Measurements from ENCODE around the gene LPCAT3. TPM values are rescaled to one million over a fixed set of nuclear protein-coding genes. Genes with fewer than 3 reads are reported as not detected.
A peak's percentile ranks its signal among the peaks of the same experiment; 100 is the strongest.

The LPCAT3 gene
- total and polyA plus RNA-seq, 2 of the 13 experiments (the other 11 are each of a cell fraction or from before 2014, with no cell fraction given) = 44.5 to 64.3 TPM

DNA sequence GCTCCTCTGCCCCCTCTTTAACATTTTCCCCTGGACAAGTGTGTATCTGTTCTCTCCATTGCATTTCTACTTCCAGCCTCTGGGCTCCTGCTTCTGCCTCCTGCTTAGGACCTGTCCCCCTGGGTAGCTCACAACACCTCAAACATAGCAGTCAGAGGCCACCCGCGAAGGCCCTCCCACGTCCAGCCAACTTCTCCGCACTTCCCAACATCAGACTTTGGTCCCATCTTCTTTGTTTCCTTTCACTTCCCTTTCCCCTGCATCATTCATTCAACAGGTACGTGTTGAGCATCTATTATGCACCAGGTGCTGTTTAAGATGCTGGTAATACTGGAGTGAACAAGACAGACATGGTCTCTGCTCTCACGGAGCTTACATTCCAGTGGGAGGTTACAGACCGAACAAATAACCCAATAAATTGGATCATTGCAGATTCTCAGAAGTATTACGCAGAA is 71.3 kb downstream of the LPCAT3 start (continued):
- TF ChIP-seq, protein P1, sequence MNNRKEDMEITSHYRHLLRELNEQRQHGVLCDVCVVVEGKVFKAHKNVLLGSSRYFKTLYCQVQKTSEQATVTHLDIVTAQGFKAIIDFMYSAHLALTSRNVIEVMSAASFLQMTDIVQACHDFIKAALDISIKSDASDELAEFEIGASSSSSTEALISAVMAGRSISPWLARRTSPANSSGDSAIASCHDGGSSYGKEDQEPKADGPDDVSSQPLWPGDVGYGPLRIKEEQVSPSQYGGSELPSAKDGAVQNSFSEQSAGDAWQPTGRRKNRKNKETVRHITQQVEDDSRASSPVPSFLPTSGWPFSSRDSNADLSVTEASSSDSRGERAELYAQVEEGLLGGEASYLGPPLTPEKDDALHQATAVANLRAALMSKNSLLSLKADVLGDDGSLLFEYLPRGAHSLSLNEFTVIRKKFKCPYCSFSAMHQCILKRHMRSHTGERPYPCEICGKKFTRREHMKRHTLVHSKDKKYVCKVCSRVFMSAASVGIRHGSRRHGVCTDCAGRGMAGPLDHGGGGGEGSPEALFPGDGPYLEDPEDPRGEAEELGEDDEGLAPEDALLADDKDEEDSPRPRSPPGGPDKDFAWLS (CRISPR knock-in tag; IDR thresholded peaks at IDR 0.05; ENCODE audit: borderline replicate concordance) = no peak
- no peak for TF ChIP-seq TOPORS (CRISPR knock-in tag; IDR thresholded peaks at IDR 0.05)

DNA sequence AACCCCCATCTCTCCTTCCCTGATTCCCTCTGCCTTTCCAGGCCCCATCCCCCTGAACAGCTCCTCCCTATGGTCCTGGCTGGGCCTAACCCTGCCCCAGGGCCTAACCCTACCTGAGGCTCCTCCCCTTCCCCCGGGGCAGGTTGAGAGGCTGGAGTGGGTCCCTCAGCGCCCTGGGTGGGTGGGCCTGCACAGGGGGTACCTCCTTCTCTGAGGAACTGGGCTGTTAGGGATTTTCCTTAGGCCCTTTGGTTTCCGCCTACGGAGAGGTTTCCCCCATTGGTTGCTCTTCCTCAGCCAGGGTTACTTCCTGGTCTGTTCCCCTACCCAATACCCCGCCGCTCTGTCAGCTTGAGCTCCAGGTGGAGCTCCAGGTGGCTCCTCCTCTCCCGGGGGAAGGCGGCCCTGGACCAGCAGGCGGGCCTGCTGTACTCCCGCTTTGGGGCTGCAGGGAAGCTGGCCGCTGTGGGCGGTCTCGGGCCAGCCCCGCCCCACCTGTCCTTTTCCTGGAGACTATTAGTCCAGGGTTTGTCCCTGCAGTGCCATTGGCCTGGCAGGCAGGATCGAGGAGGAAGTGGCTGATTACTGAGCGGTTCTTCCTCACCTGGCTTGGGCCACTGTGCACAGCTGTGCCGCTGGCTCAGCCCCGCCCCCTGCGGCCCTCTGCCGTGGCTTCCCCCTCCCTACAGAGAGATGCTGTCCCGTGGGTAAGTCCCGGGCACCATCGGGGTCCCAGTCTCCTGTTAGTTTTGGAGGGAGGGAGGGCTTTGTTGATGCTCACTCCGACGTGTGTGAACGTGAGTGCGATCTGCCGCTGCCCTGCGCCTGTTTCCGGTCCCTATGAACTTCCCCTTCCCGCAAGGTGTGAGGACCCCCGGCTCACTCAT is 72.0 kb downstream of the LPCAT3 start:
- Histone ChIP-seq H3K9ac (ENCODE audit: insufficient read depth, low read depth, low read length) (peak overlapping the region; percentile 69), H3K4me2 (ENCODE audit: low read depth, low read length) (peak overlapping the region; percentile 92), H3K4me1 (ENCODE audit: insufficient read depth, low read length) (peaks cover 38% of the 10 kb centered on the region), H2AFZ (ENCODE audit: low read length) (peak overlapping the region; percentile 70), H3K79me2 (ENCODE audit: insufficient read depth, low read length) (no peaks in the 10 kb centered on the region), H3K36me3 (replicated peaks in 1 of 2; ENCODE audit: control insufficient read depth in 1 of 2, insufficient read depth in 2 of 2, low read length in 2 of 2) (no peaks in the 10 kb centered on the region), H3K27me3 (ENCODE audit: control insufficient read depth in 1 of 2, insufficient read depth in 2 of 2, low read length in 2 of 2) (no peaks in the 10 kb centered on the region), H3K27ac (ENCODE audit: extremely low read length, insufficient read depth, low read length) (peak overlapping the region; percentile 73), H3K4me3 (replicated peaks in 1 of 3; ENCODE audit: insufficient read depth in 1 of 3, low read depth in 2 of 3, low read length in 3 of 3) (peak overlapping the region; percentile 52 to 89 (median 71)), H4K20me1 (ENCODE audit: insufficient read depth, low read length) (no peaks in the 10 kb centered on the region), H3K9me3 (ENCODE audit: low read length) (no peaks in the 10 kb centered on the region)
- ATAC-seq (peak; percentile 82), FAIRE-seq (peak; percentile 98), DNase-seq (ENCODE audit: low spot score) (peak; percentile 96)
- no TSS peak for BruUV-seq (replicated peaks)
- CTCF ChIA-PET (ENCODE audit: low intra/inter-chr PET ratio, low total read pairs) = interaction anchor here (1.1 to 2.1 kb wide), 3 partner anchors 16 to 77 kb away, joined by 3 to 6 read pairs (median 5); no protein-coding TSS in a partner anchor
- intact Hi-C loops (cut with micrococcal nuclease; ENCODE audit: unreplicated experiment) = loop anchor here (1.0 kb wide), 1 partner anchor 16 kb away; no protein-coding TSS in a partner anchor
- POLR2A ChIA-PET = interaction anchor here (0.5 to 5.2 kb wide), 33 partner anchors 8 to 961 kb away, joined by 3 to 180 read pairs (median 5); partner anchors contain the start of genes C1RL, C1S, CDCA3 and CLSTN3
- under 1% methylated on average over 12 of the region's 32 CpGs for WGBS (ENCODE audit: low lambda C conversion rate)
- in situ Hi-C loops (cut with HindIII; ENCODE audit: extremely low pct_ligation_motif_present, low pct_unique_long_range_greater_than_20kb) = loop anchor here (10.0 kb wide), 1 partner anchor 169 kb away; no protein-coding TSS in a partner anchor
- TF ChIP-seq MAZ (IDR thresholded peaks at IDR 0.05; ENCODE audit: borderline replicate concordance, low read depth, low read length) = peak; percentile 54; the same call in 1 of the 2 replicates
- TF ChIP-seq MAZ (CRISPR knock-in tag; IDR thresholded peaks at IDR 0.05; ENCODE audit: low read depth) = 0 out of 2 replicates have a peak, but pooled peaks have one; percentile 37
- TF ChIP-seq, protein P2, sequence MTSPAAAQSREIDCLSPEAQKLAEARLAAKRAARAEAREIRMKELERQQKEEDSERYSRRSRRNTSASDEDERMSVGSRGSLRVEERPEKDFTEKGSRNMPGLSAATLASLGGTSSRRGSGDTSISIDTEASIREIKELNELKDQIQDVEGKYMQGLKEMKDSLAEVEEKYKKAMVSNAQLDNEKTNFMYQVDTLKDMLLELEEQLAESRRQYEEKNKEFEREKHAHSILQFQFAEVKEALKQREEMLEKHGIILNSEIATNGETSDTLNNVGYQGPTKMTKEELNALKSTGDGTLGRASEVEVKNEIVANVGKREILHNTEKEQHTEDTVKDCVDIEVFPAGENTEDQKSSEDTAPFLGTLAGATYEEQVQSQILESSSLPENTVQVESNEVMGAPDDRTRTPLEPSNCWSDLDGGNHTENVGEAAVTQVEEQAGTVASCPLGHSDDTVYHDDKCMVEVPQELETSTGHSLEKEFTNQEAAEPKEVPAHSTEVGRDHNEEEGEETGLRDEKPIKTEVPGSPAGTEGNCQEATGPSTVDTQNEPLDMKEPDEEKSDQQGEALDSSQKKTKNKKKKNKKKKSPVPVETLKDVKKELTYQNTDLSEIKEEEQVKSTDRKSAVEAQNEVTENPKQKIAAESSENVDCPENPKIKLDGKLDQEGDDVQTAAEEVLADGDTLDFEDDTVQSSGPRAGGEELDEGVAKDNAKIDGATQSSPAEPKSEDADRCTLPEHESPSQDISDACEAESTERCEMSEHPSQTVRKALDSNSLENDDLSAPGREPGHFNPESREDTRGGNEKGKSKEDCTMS (CRISPR knock-in tag; conservative IDR thresholded peaks at IDR 0.05) = no peak
- TF ChIP-seq, protein P3, sequence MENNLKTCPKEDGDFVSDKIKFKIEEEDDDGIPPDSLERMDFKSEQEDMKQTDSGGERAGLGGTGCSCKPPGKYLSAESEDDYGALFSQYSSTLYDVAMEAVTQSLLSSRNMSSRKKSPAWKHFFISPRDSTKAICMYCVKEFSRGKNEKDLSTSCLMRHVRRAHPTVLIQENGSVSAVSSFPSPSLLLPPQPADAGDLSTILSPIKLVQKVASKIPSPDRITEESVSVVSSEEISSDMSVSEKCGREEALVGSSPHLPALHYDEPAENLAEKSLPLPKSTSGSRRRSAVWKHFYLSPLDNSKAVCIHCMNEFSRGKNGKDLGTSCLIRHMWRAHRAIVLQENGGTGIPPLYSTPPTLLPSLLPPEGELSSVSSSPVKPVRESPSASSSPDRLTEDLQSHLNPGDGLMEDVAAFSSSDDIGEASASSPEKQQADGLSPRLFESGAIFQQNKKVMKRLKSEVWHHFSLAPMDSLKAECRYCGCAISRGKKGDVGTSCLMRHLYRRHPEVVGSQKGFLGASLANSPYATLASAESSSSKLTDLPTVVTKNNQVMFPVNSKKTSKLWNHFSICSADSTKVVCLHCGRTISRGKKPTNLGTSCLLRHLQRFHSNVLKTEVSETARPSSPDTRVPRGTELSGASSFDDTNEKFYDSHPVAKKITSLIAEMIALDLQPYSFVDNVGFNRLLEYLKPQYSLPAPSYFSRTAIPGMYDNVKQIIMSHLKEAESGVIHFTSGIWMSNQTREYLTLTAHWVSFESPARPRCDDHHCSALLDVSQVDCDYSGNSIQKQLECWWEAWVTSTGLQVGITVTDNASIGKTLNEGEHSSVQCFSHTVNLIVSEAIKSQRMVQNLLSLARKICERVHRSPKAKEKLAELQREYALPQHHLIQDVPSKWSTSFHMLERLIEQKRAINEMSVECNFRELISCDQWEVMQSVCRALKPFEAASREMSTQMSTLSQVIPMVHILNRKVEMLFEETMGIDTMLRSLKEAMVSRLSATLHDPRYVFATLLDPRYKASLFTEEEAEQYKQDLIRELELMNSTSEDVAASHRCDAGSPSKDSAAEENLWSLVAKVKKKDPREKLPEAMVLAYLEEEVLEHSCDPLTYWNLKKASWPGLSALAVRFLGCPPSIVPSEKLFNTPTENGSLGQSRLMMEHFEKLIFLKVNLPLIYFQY (CRISPR knock-in tag; IDR thresholded peaks at IDR 0.05; ENCODE audit: borderline replicate concordance) = 0 out of 2 replicates have a peak, but pooled peaks have one; percentile 71
- TF ChIP-seq, protein P4, sequence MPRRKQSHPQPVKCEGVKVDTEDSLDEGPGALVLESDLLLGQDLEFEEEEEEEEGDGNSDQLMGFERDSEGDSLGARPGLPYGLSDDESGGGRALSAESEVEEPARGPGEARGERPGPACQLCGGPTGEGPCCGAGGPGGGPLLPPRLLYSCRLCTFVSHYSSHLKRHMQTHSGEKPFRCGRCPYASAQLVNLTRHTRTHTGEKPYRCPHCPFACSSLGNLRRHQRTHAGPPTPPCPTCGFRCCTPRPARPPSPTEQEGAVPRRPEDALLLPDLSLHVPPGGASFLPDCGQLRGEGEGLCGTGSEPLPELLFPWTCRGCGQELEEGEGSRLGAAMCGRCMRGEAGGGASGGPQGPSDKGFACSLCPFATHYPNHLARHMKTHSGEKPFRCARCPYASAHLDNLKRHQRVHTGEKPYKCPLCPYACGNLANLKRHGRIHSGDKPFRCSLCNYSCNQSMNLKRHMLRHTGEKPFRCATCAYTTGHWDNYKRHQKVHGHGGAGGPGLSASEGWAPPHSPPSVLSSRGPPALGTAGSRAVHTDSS (CRISPR knock-in tag; conservative IDR thresholded peaks at IDR 0.05) = no peak
- no peak for TF ChIP-seq ZBTB7B (CRISPR knock-in tag; IDR thresholded peaks at IDR 0.05)

All from HepG2 (cell line).